HL-60 (cell line): ENCODE results near the gene RTN4RL1.

ENCODE experiments used
- DNase-seq, 2 experiments: peaks; one replicate each; pipeline ENCODE4 v3.0.0-alpha.2; 2010 to 2020; ENCODE audit warnings: low read depth in 1 of 2, low spot score in 1 of 2
- H3K27ac ChIP-seq: fragments of 250-450 bp; sonication (Bioruptor Pico); replicated peaks from 2 replicates; pipeline ENCODE4 v1.5.1; 2020; ENCODE audit warnings: mild to moderate bottlenecking, moderate library complexity
- H3K27me3 ChIP-seq: fragments of 250-450 bp; sonication (Bioruptor Pico); 2 replicates; pipeline ENCODE4 v1.5.1; 2021; ENCODE audit warnings: mild to moderate bottlenecking, moderate library complexity; ENCODE audit not compliant: insufficient read depth, poor library complexity, severe bottlenecking
- H3K4me3 ChIP-seq: replicated peaks from 2 replicates; pipeline ENCODE4 v1.5.1; 2011; ENCODE audit warnings: mild to moderate bottlenecking, control low read depth, low read length; ENCODE audit not compliant: insufficient read depth
- GABPA ChIP-seq: IDR thresholded peaks from 2 replicates; pipeline ENCODE4 v1.6.1; 2012; ENCODE audit warnings: low read depth
- POLR2AphosphoS5 ChIP-seq: IDR thresholded peaks from 2 replicates; pipeline ENCODE4 v1.6.1; 2012; ENCODE audit warnings: low read depth
- SPI1 ChIP-seq: IDR thresholded peaks from 2 replicates; pipeline ENCODE4 v1.6.1; 2012; ENCODE audit warnings: low read depth, mild to moderate bottlenecking, borderline replicate concordance
- TF ChIP-seq, protein P1 (sequence below): IDR thresholded peaks from 2 replicates; pipeline ENCODE4 v1.6.1; 2012; ENCODE audit warnings: low read depth; ENCODE audit not compliant: insufficient replicate concordance
- TF ChIP-seq, protein P2 (sequence below): IDR thresholded peaks from one replicate; pipeline ENCODE4 v1.5.1; 2011; ENCODE audit warnings: low read length, control low read depth, inconsistent platforms; ENCODE audit not compliant: insufficient read depth

The RTN4RL1 gene

DNA sequence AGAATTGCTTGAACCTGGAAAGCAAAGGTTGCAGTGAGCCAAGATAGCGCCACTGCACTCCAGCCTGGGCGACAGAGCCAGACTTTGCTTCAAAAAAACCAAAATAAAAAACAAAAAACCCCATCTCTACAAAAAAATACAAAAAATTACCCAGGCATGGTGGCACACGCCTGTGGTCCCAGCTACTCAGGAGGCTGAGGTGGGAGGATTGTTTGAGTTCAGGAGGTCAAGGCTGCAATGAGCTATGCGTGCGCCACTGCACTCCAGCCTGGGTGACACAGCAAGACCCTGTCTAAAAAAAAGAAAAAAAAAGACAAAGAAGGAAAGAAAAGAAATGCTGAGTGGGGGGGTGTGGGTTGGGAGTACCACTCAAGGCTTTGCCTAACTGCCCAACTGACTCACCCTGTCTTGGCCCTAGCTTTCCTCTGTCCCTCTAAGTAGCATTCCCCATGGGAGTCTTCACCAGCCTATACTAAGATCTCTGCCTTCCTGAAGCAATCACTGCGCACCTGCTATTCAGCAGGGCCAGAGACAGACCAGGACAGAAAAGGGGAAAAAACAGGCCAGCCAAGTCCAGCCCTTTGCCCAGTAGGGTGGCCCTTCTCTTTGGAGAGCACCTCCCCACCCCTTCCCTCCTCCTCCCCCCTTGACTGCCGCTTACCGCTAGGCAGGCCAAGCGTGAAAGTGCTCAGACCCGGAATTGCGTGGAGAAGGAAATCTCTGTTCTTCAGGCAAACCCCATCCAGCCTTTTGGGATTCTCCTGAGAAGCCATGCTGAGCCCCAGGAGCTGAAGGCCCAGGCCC is 45.8 kb downstream of the RTN4RL1 start:
- TF ChIP-seq GABPA (no peak), SPI1 (no peak), POLR2AphosphoS5 (no peak)
- TF ChIP-seq, protein P1, sequence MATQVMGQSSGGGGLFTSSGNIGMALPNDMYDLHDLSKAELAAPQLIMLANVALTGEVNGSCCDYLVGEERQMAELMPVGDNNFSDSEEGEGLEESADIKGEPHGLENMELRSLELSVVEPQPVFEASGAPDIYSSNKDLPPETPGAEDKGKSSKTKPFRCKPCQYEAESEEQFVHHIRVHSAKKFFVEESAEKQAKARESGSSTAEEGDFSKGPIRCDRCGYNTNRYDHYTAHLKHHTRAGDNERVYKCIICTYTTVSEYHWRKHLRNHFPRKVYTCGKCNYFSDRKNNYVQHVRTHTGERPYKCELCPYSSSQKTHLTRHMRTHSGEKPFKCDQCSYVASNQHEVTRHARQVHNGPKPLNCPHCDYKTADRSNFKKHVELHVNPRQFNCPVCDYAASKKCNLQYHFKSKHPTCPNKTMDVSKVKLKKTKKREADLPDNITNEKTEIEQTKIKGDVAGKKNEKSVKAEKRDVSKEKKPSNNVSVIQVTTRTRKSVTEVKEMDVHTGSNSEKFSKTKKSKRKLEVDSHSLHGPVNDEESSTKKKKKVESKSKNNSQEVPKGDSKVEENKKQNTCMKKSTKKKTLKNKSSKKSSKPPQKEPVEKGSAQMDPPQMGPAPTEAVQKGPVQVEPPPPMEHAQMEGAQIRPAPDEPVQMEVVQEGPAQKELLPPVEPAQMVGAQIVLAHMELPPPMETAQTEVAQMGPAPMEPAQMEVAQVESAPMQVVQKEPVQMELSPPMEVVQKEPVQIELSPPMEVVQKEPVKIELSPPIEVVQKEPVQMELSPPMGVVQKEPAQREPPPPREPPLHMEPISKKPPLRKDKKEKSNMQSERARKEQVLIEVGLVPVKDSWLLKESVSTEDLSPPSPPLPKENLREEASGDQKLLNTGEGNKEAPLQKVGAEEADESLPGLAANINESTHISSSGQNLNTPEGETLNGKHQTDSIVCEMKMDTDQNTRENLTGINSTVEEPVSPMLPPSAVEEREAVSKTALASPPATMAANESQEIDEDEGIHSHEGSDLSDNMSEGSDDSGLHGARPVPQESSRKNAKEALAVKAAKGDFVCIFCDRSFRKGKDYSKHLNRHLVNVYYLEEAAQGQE: no peak
- TF ChIP-seq, protein P2, sequence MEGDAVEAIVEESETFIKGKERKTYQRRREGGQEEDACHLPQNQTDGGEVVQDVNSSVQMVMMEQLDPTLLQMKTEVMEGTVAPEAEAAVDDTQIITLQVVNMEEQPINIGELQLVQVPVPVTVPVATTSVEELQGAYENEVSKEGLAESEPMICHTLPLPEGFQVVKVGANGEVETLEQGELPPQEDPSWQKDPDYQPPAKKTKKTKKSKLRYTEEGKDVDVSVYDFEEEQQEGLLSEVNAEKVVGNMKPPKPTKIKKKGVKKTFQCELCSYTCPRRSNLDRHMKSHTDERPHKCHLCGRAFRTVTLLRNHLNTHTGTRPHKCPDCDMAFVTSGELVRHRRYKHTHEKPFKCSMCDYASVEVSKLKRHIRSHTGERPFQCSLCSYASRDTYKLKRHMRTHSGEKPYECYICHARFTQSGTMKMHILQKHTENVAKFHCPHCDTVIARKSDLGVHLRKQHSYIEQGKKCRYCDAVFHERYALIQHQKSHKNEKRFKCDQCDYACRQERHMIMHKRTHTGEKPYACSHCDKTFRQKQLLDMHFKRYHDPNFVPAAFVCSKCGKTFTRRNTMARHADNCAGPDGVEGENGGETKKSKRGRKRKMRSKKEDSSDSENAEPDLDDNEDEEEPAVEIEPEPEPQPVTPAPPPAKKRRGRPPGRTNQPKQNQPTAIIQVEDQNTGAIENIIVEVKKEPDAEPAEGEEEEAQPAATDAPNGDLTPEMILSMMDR: no peak
- Histone ChIP-seq H3K4me3 (no peak overlapping the region), H3K27ac (no peak overlapping the region), H3K27me3 (no peaks in the 10 kb centered on the region)
- no peak for DNase-seq

DNA sequence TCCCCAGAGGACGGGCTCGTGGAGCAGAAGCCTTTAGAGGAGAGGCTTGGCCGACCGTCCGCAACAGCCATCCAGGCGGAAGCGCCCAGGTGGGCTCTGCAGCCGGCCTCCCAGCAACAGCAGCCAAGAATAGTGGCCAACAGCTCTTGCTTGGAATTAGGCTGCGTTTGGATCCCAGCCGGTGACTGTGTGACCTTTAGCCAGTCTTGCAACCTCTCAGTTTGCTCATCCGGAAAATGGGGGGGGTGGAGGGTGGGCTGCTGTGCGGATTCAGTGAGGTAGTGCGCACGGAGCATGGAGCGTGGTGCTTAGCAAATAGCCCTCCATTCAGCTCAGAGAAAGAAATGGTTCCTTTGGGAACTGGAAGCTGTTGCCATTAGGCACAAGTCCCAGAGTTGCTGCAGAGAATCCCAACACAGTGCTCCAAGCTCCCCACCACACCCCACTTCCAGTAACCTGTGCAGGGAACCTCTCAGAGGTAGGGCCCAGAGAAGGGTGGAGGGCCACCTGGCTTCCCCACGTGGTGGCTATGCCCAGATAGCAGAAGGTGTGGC is 46.7 kb downstream of the RTN4RL1 start:
- no peak overlapping the region for H3K4me3 ChIP-seq
- no peak for DNase-seq
- H3K27ac ChIP-seq: no peak overlapping the region
- TF ChIP-seq SPI1 (no peak), POLR2AphosphoS5 (no peak), GABPA (no peak)
- TF ChIP-seq, protein P1: no peak
- TF ChIP-seq, protein P2: no peak
- no peaks in the 10 kb centered on the region for H3K27me3 ChIP-seq

DNA sequence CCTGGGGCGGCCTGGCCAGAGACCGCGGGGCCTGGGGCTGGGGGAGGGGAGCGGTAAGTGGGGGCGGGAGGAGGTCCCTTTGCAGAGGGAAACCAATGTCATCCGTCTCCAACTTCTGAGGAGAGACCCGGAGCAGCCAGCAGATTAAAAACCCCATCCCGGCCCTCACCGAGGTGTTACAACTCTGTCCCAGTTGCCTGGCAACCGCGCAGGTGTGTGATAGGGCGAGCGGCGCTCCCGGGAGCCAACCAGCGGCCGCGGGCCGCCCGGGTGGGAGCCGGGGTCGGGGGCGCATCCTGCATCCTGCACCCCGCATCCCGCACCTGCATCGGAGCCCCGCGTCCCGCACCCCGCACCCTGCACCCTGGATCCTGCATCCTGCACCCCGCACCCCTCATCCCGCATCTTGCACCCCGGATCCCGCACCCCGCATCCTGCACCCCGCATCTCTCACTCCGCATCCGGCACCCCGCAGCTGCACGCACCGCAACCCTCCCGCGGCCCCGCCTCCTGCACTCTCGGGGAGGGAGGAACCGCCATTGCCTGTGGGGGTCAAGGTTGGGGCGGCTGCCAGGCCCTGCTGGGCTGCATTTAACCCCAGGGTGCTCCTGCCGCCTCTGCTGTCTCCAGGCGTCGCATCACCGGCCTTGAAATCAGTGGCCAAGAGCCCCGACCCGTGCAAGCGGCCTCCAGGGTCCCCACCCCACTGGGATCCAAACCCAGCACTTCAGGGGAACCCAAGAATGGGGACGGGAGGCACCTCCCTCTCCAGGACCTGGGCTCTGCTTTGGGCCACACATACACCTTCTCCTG is 47.3 kb downstream of the RTN4RL1 start:
- Histone ChIP-seq H3K27me3 (no peaks in the 10 kb centered on the region), H3K4me3 (no peak overlapping the region), H3K27ac (no peak overlapping the region)
- no peak for DNase-seq
- TF ChIP-seq, protein P2: no peak
- TF ChIP-seq GABPA (no peak), POLR2AphosphoS5 (no peak), SPI1 (no peak)
- TF ChIP-seq, protein P1: no peak
